Measurements from ENCODE around the gene GORASP1.

DNA sequence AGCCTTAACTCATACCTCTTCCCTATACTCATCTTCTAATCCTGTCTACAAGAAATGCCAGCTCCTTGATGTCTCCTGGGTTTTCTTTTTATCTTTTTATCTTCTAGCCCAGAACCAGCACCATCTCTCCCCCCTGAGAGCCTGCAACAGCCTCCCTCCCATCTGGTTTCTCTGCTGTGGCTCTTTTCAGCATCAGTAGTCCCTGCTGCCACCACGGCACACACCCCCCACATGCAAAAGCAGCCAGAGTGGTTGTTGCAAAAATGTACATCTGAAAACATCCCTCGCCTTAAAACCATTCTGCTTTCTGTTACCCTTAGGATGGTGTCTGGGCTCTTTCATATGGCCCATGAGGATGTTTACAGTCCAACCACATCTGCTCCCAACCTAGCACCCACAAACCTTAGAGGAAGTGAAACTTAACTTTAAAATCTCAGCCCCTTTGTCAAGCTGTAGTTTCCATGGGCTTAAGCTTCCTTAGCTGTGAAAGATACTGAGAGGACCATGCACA lies 828 bp upstream of the GORASP1 start:
- TF ChIP-seq EZH2 (IDR thresholded peaks at IDR 0.05; ENCODE audit: borderline replicate concordance, insufficient read depth, low read length, poor library complexity, severe bottlenecking) = no peak
- TF ChIP-seq, protein P1, sequence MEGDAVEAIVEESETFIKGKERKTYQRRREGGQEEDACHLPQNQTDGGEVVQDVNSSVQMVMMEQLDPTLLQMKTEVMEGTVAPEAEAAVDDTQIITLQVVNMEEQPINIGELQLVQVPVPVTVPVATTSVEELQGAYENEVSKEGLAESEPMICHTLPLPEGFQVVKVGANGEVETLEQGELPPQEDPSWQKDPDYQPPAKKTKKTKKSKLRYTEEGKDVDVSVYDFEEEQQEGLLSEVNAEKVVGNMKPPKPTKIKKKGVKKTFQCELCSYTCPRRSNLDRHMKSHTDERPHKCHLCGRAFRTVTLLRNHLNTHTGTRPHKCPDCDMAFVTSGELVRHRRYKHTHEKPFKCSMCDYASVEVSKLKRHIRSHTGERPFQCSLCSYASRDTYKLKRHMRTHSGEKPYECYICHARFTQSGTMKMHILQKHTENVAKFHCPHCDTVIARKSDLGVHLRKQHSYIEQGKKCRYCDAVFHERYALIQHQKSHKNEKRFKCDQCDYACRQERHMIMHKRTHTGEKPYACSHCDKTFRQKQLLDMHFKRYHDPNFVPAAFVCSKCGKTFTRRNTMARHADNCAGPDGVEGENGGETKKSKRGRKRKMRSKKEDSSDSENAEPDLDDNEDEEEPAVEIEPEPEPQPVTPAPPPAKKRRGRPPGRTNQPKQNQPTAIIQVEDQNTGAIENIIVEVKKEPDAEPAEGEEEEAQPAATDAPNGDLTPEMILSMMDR (IDR thresholded peaks at IDR 0.05; ENCODE audit: poor library complexity, severe bottlenecking) = no peak
- TF ChIP-seq RAD21 (conservative IDR thresholded peaks at IDR 0.05) = no peak
- no peak for TF ChIP-seq TAF1 (IDR thresholded peaks at IDR 0.05; ENCODE audit: low read depth)
- TF ChIP-seq SMC3 (conservative IDR thresholded peaks at IDR 0.05; ENCODE audit: poor library complexity) = no peak
- TF ChIP-seq EP300 (conservative IDR thresholded peaks at IDR 0.05; ENCODE audit: poor library complexity, severe bottlenecking) = no peak
- no peak for TF ChIP-seq POLR2AphosphoS5 (IDR thresholded peaks at IDR 0.05)
- TF ChIP-seq, protein P2, sequence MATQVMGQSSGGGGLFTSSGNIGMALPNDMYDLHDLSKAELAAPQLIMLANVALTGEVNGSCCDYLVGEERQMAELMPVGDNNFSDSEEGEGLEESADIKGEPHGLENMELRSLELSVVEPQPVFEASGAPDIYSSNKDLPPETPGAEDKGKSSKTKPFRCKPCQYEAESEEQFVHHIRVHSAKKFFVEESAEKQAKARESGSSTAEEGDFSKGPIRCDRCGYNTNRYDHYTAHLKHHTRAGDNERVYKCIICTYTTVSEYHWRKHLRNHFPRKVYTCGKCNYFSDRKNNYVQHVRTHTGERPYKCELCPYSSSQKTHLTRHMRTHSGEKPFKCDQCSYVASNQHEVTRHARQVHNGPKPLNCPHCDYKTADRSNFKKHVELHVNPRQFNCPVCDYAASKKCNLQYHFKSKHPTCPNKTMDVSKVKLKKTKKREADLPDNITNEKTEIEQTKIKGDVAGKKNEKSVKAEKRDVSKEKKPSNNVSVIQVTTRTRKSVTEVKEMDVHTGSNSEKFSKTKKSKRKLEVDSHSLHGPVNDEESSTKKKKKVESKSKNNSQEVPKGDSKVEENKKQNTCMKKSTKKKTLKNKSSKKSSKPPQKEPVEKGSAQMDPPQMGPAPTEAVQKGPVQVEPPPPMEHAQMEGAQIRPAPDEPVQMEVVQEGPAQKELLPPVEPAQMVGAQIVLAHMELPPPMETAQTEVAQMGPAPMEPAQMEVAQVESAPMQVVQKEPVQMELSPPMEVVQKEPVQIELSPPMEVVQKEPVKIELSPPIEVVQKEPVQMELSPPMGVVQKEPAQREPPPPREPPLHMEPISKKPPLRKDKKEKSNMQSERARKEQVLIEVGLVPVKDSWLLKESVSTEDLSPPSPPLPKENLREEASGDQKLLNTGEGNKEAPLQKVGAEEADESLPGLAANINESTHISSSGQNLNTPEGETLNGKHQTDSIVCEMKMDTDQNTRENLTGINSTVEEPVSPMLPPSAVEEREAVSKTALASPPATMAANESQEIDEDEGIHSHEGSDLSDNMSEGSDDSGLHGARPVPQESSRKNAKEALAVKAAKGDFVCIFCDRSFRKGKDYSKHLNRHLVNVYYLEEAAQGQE (IDR thresholded peaks at IDR 0.05; ENCODE audit: borderline replicate concordance) = no peak
- TF ChIP-seq MXI1 (conservative IDR thresholded peaks at IDR 0.05; ENCODE audit: poor library complexity, severe bottlenecking) = no peak
